Posterior cingulate gyrus (tissue), 11 donors: ENCODE results near the gene ADI1.

Source experiments
- DNase-seq, 10 donors: peaks; one replicate each; pipeline versions ENCODE4 v3.0.0 to v3.0.0-alpha.2; 2020 to 2021; ENCODE audit warnings: mixed read lengths in 3 of 10
- intact Hi-C: fragments of 100-400 bp; cut with DNase I; formaldehyde crosslinking; loops from one replicate; pipeline ENCODE4 v1.15.1; 2023

Gene ADI1

DNA sequence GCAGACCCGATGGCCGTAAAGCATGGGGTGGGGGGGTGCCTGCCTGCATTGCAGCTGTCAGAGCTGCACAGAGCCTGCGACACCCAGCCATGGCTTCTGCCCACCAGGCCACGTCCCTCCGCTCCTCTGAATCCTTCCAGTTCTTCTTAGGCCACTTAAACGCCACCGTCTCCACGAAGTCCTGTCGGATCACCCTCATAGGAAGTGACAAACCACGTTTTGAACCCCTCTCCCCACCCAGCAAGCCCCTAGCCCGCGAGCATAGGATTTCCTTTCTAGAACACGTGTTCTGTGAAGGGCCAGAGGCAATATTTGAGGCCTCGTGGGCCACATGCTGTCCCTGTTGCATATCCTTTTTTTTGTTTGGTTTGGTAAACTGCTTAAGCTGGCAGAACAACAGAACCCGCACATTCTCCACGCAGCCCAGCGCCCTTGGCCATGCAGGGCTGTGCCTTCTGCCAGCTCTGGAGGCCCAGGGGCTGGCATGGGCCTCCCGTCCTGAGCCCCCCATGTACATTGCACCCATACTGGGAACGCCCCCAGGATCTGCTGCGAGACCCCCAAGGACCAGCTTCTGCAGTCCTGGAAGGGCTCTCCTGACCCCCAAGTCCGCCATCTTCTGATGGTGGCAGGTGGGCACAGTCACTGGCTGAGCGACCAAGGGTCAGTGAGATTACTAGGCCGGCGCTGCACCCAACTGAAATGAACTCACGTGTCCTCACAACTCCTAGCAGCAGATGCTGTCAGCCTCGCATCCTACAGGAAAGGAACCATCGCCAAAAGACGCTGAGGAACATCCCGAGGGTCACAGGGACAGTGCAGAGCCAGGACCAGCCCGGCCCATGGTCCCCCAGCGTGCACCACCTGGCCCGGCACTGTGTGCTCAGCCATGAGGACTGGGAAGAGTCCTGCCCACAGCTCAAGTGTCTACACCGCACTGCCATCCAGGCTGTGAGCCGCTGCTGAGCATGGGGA, 35.1 kb downstream of the ADI1 start:
- intact Hi-C loops, result no loop called here
- DNase-seq, result peak in 3 of 10 donors; percentile 4 to 57 (median 54)

- intact Hi-C loops, result no loop called here
- peak in 3 of 10 donors; percentile 61 to 83 (median 74) for DNase-seq
Observed at GRCh38 chr2:3483227-3483985, 35.9 kb downstream of the ADI1 start.

DNA sequence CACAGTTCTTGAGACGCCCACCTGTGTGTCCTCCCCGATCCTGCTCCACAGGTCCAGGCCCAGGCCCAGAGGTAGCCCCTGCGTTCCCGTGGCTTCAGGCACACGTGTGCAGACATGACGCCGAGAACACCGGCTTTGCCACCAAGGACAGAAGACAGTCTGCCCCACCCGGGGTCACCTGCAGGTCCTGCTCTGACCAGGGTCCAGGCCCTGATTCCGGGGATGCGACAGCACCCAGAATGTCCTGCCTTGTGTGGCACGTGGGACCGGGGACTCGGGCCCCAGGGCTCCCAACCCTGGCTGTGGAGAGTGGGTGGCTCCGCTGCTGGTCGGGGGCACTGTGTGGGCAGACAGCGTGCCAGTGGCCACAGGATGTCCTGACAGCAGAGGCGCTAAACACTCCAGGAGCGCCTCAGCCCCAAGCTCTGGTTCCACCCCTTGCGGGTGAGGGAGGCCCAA, 36.9 kb downstream of the ADI1 start:
- peak in 2 of 10 donors; percentile 67 to 77 for DNase-seq
- intact Hi-C loops, result no loop called here

DNA sequence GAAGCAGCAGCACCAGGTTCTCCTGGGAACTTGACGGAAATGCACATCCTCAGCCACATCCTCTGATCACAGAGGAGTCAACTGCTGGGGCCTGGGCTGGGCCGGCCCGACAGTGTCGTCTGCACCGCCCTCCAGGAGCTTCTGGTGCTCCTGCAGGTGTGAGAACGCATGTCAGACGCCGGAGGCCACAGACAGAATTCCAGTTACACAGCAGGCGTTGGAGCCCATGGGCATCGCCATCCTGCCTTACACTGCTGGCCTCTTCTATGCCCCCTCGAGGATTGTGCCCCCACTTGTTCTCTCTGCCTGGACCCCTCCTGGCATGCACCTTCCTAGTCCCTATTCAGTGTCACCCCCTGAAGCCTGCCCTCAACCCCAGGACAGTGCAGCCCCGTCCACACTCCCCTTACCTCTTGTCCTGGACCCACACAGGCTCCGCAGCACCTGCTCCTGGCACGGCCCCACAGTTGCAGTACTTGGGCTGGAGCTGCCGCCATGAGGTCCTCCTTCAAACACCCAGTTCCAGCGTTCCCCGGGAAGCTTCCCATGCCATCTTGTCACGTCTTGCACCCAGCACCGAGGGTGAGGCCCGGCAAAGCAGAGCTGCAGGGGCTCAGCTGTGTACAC, 37.5 kb downstream of the ADI1 start:
- intact Hi-C loops, result no loop called here
- DNase-seq, result peak in 2 of 10 donors; percentile 67 to 72

DNA sequence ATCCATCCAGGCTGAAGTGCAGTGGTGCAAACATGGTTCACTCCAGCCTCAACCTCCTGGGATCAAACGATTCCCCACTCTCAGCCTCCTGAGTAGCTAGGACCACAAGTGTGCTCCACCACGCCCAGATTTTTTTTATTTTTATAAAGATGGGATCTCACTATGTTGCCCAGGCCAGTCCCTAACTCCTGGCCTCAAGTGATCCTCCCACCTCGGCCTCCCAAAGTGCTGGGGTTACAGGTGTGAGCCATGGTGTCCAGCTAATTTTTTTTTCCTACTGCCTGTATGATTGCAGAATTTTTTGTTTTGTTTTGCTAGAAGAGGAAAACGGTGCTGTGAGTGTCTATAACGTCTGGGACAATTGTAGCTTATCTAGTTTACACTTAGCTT, 38.3 kb downstream of the ADI1 start:
- peak in 1 of 10 donors; percentile 12 for DNase-seq
- intact Hi-C loops, result no loop called here

- peak in 2 of 10 donors; percentile 50 to 65 for DNase-seq
- intact Hi-C loops, result no loop called here
Observed at GRCh38 chr2:3480352-3481010, 38.9 kb downstream of the ADI1 start.

GRCh38 chr2:3479430-3480320, 39.7 kb downstream of the ADI1 start:
- intact Hi-C loops, result loop anchor here (5.0 kb wide), 1 partner anchor 38 kb away; the partner anchor contains the start of gene ADI1
- DNase-seq, result peak in 1 of 10 donors; percentile 30

DNA sequence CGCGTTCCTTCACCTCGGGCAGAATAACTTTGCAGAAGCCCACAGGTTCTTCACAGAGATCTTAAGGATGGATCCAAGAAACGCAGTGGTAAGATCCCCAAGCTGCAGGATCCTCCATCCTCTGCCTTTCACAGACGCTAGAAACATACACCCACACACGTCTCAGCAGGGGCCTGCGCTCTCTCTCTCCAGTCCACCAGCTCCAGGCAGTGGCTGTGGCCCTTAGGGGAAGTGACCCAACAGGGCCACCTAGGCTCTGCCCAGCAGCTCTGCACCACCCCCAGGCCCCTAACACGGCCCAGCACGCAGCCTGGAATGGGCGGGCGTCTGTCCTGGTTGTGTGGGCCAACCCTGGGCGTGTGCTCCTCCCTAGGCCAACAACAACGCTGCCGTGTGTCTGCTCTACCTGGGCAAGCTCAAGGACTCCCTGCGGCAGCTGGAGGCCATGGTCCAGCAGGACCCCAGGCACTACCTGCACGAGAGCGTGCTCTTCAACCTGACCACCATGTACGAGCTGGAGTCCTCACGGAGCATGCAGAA, 40.4 kb downstream of the ADI1 start:
- intact Hi-C loops, result loop anchor here (5.0 kb wide), 1 partner anchor 38 kb away; the partner anchor contains the start of gene ADI1

DNA sequence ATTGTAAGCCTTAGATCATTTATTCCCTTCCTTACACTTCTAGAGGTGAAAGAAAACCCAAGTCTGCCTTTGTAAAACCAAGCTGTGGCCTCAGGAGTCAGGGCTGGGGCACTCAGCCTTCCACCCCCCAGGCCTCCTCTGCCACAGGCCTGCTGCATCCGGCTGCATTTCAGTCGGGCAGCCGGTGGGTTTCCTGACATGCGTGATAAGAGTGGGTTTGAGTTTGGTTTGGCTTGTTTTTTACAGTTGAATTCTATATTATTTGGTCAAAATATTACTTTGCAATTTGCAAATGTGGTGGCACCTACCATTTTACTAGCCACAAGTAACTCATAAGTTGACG, 42.4 kb downstream of the ADI1 start:
- no peak for DNase-seq
- intact Hi-C loops, result loop anchor here (5.0 kb wide), 1 partner anchor 40 kb away; the partner anchor contains the start of gene ADI1

More for the DNA sequence above, 40.4 kb downstream of the ADI1 start:
- peak in 2 of 10 donors; percentile 65 to 70 for DNase-seq

- DNase-seq, result peak in 8 of 10 donors; percentile 45 to 95 (median 66)
- intact Hi-C loops, result loop anchor here (5.0 kb wide), 1 partner anchor 41 kb away; the partner anchor contains the start of gene ADI1
Observed at GRCh38 chr2:3476321-3476984, 42.9 kb downstream of the ADI1 start.

GRCh38 chr2:3475771-3476170, 43.6 kb downstream of the ADI1 start:
- DNase-seq, result peak in 4 of 10 donors; percentile 30 to 81 (median 48)
- intact Hi-C loops, result loop anchor here (5.0 kb wide), 1 partner anchor 42 kb away; the partner anchor contains the start of gene ADI1

DNA sequence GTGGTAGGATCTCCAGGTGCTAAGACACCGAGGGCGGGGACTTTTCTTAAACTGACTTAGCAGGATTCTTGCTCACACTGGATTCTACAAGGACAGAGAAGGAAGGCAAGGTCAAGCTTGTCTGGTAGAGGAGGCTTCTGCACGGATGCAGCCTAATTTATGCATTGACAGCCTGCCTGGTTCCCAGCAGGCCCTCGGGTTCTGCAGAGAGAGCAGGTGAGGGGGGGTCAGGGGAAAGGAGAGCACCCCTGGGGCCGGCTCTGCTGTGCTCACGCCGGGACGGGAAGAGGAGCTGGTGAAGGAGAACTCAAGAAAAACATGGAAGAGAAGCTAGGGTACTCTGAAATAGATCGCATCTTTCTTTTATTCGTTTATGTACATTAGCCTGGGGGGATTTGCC, 46.4 kb downstream of the ADI1 start:
- intact Hi-C loops, result no loop called here
- peak in 3 of 10 donors; percentile 39 to 69 (median 44) for DNase-seq

DNA sequence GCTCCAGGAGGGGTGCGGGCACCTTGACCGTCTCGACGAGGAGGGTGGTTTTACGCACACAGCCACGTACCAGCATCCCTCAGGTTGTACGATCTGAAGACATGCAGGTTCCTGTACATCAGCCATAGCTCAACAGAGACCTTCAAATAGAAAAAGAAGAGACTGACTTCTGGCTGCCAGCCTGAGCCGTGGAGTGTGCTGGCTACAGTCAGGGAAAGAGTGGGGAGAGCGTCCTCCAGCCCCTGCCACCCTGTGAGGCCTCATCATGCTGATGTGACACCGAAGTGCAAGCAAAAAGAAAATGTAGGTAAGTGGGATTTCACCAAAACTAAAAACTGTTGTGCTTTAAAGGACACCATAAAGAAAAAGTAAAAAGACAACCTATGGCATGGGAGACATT, 47.0 kb downstream of the ADI1 start:
- intact Hi-C loops, result no loop called here
- peak in 3 of 10 donors; percentile 37 to 71 (median 69) for DNase-seq

- DNase-seq, result peak in 3 of 10 donors; percentile 25 to 46 (median 35)
- intact Hi-C loops, result no loop called here
Observed at GRCh38 chr2:3470856-3471737, 48.2 kb downstream of the ADI1 start.

DNA sequence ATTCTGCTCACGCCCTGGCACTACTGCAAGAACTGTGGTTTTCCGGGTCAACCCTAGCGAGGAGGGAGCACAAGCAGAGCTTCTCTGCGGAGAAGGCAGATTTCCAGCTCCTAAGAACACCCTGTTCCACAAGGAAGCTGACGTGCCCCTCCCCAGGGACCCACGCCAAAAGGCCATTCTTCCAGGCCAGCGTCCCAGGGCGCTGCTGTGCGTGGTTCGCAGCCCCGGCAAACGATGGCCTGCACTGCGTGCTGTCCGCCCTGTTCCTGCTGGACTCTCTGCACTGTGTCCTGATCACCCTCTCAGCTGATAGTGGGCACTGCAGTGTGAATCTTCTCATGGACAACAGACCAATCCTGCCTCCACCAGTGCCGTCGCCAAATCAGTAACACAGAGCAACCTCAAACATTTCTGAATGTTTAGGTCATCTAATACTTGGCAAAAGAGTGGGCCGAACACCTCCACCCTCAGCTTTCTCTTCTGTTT, 49.1 kb downstream of the ADI1 start:
- intact Hi-C loops, result no loop called here
- DNase-seq, result peak in 7 of 10 donors; percentile 32 to 88 (median 57)

GRCh38 chr2:3469486-3469885, 49.8 kb downstream of the ADI1 start:
- DNase-seq, result peak in 3 of 10 donors; percentile 52 to 63 (median 53)
- intact Hi-C loops, result no loop called here
